ENCODE measurements around the gene GALNT5.

The GALNT5 gene

GRCh38 chr2:157296958-157297357, 39.5 kb downstream of the GALNT5 start:
- peaks cover 5% of the 10 kb centered on the region for H3K27me3 Mint-ChIP-seq

GRCh38 chr2:157301307-157301706, 43.8 kb downstream of the GALNT5 start:
- no peaks in the 10 kb centered on the region for H3K36me3 Mint-ChIP-seq (ENCODE audit: low read depth)
- no peaks in the 10 kb centered on the region for H3K9me3 Mint-ChIP-seq
- H3K4me1 Mint-ChIP-seq (ENCODE audit: low read depth) = peaks cover 16% of the 10 kb centered on the region
- no peak overlapping the region for H3K27ac Mint-ChIP-seq
- peaks cover 5% of the 10 kb centered on the region for H3K27me3 Mint-ChIP-seq
- H3K4me3 Mint-ChIP-seq = no peak overlapping the region

More at GRCh38 chr2:157296958-157297357, 39.5 kb downstream of the GALNT5 start:
- Mint-ChIP-seq H3K9me3 (no peaks in the 10 kb centered on the region), H3K27ac (no peak overlapping the region), H3K4me3 (no peak overlapping the region), H3K4me1 (ENCODE audit: low read depth) (no peaks in the 10 kb centered on the region), H3K36me3 (ENCODE audit: low read depth) (no peaks in the 10 kb centered on the region)

GRCh38 chr2:157302492-157303099, 45.1 kb downstream of the GALNT5 start:
- H3K36me3 Mint-ChIP-seq (ENCODE audit: low read depth) = no peaks in the 10 kb centered on the region
- no peak overlapping the region for H3K27ac Mint-ChIP-seq

GRCh38 chr2:157303612-157304011, 46.1 kb downstream of the GALNT5 start:
- Mint-ChIP-seq H3K27me3 (peaks cover 5% of the 10 kb centered on the region), H3K36me3 (ENCODE audit: low read depth) (no peaks in the 10 kb centered on the region), H3K4me1 (ENCODE audit: low read depth) (peaks cover 29% of the 10 kb centered on the region), H3K4me3 (no peak overlapping the region), H3K9me3 (no peaks in the 10 kb centered on the region), H3K27ac (no peak overlapping the region)

More at GRCh38 chr2:157302492-157303099, 45.1 kb downstream of the GALNT5 start:
- Mint-ChIP-seq H3K27me3 (peaks cover 5% of the 10 kb centered on the region), H3K4me1 (ENCODE audit: low read depth) (peaks cover 29% of the 10 kb centered on the region), H3K4me3 (no peak overlapping the region), H3K9me3 (no peaks in the 10 kb centered on the region)

GRCh38 chr2:157304811-157305722, 47.6 kb downstream of the GALNT5 start:
- Mint-ChIP-seq H3K27me3 (peaks cover 1% of the 10 kb centered on the region), H3K27ac (no peak overlapping the region), H3K36me3 (ENCODE audit: low read depth) (no peaks in the 10 kb centered on the region), H3K9me3 (no peaks in the 10 kb centered on the region), H3K4me1 (ENCODE audit: low read depth) (peaks cover 29% of the 10 kb centered on the region), H3K4me3 (no peak overlapping the region)

- H3K4me3 Mint-ChIP-seq = no peak overlapping the region
- no peaks in the 10 kb centered on the region for H3K36me3 Mint-ChIP-seq (ENCODE audit: low read depth)
- H3K27me3 Mint-ChIP-seq = no peaks in the 10 kb centered on the region
- H3K27ac Mint-ChIP-seq = no peak overlapping the region
- H3K4me1 Mint-ChIP-seq (ENCODE audit: low read depth) = peaks cover 29% of the 10 kb centered on the region
- H3K9me3 Mint-ChIP-seq = no peaks in the 10 kb centered on the region
Observed at GRCh38 chr2:157305723-157306110, 48.2 kb downstream of the GALNT5 start.

GRCh38 chr2:157307021-157307420, 49.5 kb downstream of the GALNT5 start:
- Mint-ChIP-seq H3K36me3 (ENCODE audit: low read depth) (no peaks in the 10 kb centered on the region), H3K9me3 (no peaks in the 10 kb centered on the region), H3K4me1 (ENCODE audit: low read depth) (peaks cover 34% of the 10 kb centered on the region), H3K27me3 (no peaks in the 10 kb centered on the region), H3K27ac (no peak overlapping the region), H3K4me3 (no peak overlapping the region)

- Mint-ChIP-seq H3K27me3 (no peaks in the 10 kb centered on the region), H3K27ac (no peak overlapping the region), H3K4me1 (ENCODE audit: low read depth) (peaks cover 38% of the 10 kb centered on the region), H3K4me3 (no peak overlapping the region), H3K9me3 (no peaks in the 10 kb centered on the region), H3K36me3 (ENCODE audit: low read depth) (no peaks in the 10 kb centered on the region)
Observed at GRCh38 chr2:157309878-157310277, 52.4 kb downstream of the GALNT5 start.

GRCh38 chr2:157311706-157312105, 54.2 kb downstream of the GALNT5 start:
- no peaks in the 10 kb centered on the region for H3K27me3 Mint-ChIP-seq
- H3K9me3 Mint-ChIP-seq = no peaks in the 10 kb centered on the region
- no peak overlapping the region for H3K4me3 Mint-ChIP-seq
- no peak overlapping the region for H3K27ac Mint-ChIP-seq
- H3K4me1 Mint-ChIP-seq (ENCODE audit: low read depth) = peaks cover 36% of the 10 kb centered on the region
- H3K36me3 Mint-ChIP-seq (ENCODE audit: low read depth) = no peaks in the 10 kb centered on the region

GRCh38 chr2:157312866-157313486, 55.5 kb downstream of the GALNT5 start:
- Mint-ChIP-seq H3K27me3 (no peaks in the 10 kb centered on the region), H3K27ac (no peak overlapping the region), H3K36me3 (ENCODE audit: low read depth) (no peaks in the 10 kb centered on the region), H3K9me3 (no peaks in the 10 kb centered on the region), H3K4me1 (ENCODE audit: low read depth) (peaks cover 27% of the 10 kb centered on the region), H3K4me3 (no peak overlapping the region)

GRCh38 chr2:157315901-157316300, 58.4 kb downstream of the GALNT5 start:
- Mint-ChIP-seq H3K27me3 (no peaks in the 10 kb centered on the region), H3K4me3 (no peak overlapping the region), H3K9me3 (no peaks in the 10 kb centered on the region), H3K27ac (no peak overlapping the region), H3K36me3 (ENCODE audit: low read depth) (no peaks in the 10 kb centered on the region), H3K4me1 (ENCODE audit: low read depth) (peaks cover 34% of the 10 kb centered on the region)

- Mint-ChIP-seq H3K4me1 (ENCODE audit: low read depth) (peaks cover 20% of the 10 kb centered on the region), H3K27ac (no peak overlapping the region), H3K9me3 (no peaks in the 10 kb centered on the region)
Observed at GRCh38 chr2:157318884-157319283, 61.4 kb downstream of the GALNT5 start.

GRCh38 chr2:157319795-157320194, 62.3 kb downstream of the GALNT5 start:
- Mint-ChIP-seq H3K27me3 (no peaks in the 10 kb centered on the region), H3K9me3 (no peaks in the 10 kb centered on the region), H3K27ac (no peak overlapping the region), H3K4me3 (no peak overlapping the region), H3K4me1 (ENCODE audit: low read depth) (peaks cover 17% of the 10 kb centered on the region), H3K36me3 (ENCODE audit: low read depth) (peaks cover 16% of the 10 kb centered on the region)

More at GRCh38 chr2:157318884-157319283, 61.4 kb downstream of the GALNT5 start:
- H3K36me3 Mint-ChIP-seq (ENCODE audit: low read depth) = peaks cover 16% of the 10 kb centered on the region
- no peaks in the 10 kb centered on the region for H3K27me3 Mint-ChIP-seq
- H3K4me3 Mint-ChIP-seq = no peak overlapping the region

GRCh38 chr2:157320409-157320808, 62.9 kb downstream of the GALNT5 start:
- H3K4me3 Mint-ChIP-seq = no peak overlapping the region
- peaks cover 16% of the 10 kb centered on the region for H3K36me3 Mint-ChIP-seq (ENCODE audit: low read depth)
- H3K27ac Mint-ChIP-seq = no peak overlapping the region
- no peaks in the 10 kb centered on the region for H3K27me3 Mint-ChIP-seq
- H3K4me1 Mint-ChIP-seq (ENCODE audit: low read depth) = peaks cover 17% of the 10 kb centered on the region
- H3K9me3 Mint-ChIP-seq = no peaks in the 10 kb centered on the region

GRCh38 chr2:157321466-157321865, 64.0 kb downstream of the GALNT5 start:
- H3K27ac Mint-ChIP-seq = no peak overlapping the region
- no peaks in the 10 kb centered on the region for H3K9me3 Mint-ChIP-seq
- H3K27me3 Mint-ChIP-seq = no peaks in the 10 kb centered on the region
- peaks cover 12% of the 10 kb centered on the region for H3K4me1 Mint-ChIP-seq (ENCODE audit: low read depth)
- peaks cover 16% of the 10 kb centered on the region for H3K36me3 Mint-ChIP-seq (ENCODE audit: low read depth)
- H3K4me3 Mint-ChIP-seq = no peak overlapping the region
